ENCODE results near the gene EPB41L5.

- TF ChIP-seq CTCF (IDR thresholded peaks at IDR 0.05) (no peak), EZH2 (IDR thresholded peaks at IDR 0.05) (no peak)
These were observed 54.1 kb downstream of the EPB41L5 start for GRCh38 chr2:120066800-120067547.
